Uterus (tissue), 2 donors: Measurements from ENCODE around the gene GPR135.

ENCODE experiments used
- POLR2A ChIP-seq, 2 donors: fragments of 450-650 bp; IDR thresholded peaks; one replicate each; pipeline ENCODE4 v1.6.1; 2016; ENCODE audit warnings: antibody characterized with exemption in 2 of 2, mild to moderate bottlenecking in 1 of 2, moderate library complexity in 1 of 2
- TF ChIP-seq, protein P1 (sequence below), 4 experiments: fragments of 200-600 bp in 2 of 4; fragments of 450-650 bp in 2 of 4; sonication (generic) in 2 of 4; IDR thresholded peaks; one replicate each; pipeline ENCODE4 v1.5.1; 2016 to 2019; ENCODE audit warnings: antibody characterized with exemption in 4 of 4, mild to moderate bottlenecking in 2 of 4, moderate library complexity in 1 of 4

- TF ChIP-seq, protein P1, sequence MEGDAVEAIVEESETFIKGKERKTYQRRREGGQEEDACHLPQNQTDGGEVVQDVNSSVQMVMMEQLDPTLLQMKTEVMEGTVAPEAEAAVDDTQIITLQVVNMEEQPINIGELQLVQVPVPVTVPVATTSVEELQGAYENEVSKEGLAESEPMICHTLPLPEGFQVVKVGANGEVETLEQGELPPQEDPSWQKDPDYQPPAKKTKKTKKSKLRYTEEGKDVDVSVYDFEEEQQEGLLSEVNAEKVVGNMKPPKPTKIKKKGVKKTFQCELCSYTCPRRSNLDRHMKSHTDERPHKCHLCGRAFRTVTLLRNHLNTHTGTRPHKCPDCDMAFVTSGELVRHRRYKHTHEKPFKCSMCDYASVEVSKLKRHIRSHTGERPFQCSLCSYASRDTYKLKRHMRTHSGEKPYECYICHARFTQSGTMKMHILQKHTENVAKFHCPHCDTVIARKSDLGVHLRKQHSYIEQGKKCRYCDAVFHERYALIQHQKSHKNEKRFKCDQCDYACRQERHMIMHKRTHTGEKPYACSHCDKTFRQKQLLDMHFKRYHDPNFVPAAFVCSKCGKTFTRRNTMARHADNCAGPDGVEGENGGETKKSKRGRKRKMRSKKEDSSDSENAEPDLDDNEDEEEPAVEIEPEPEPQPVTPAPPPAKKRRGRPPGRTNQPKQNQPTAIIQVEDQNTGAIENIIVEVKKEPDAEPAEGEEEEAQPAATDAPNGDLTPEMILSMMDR (IDR thresholded peaks at IDR 0.05): no peak
- no peak for TF ChIP-seq POLR2A (IDR thresholded peaks at IDR 0.05)
These were observed 45.9 kb downstream of the GPR135 start for GRCh38 chr14:59419303-59419702.
